ENCODE measurements around the gene SUPV3L1. TPM values are rescaled to one million over a fixed set of nuclear protein-coding genes. Genes with fewer than 3 reads are reported as not detected.
"Not testable (repeated sequence)": the region's sequence is repeated elsewhere in the genome, so short reads cannot be mapped to it uniquely, and the experiment has no call there.

SUPV3L1 gene
- 39.1 and 47.8 TPM in 2 replicates for total RNA-seq (2022)
- Bru-seq, nascent RNA: percentile 87 among the genes with signal in this experiment
- BruChase-seq, experiment 1, labeled RNA remaining after a 6-hour chase: percentile 79 among the genes with signal in this experiment
- BruChase-seq, experiment 2, labeled RNA remaining after a 2-hour chase: percentile 87 among the genes with signal in this experiment
- long read RNA-seq, transcript SUPV3L1-201 (15 exons, 2,484 nt): major isoform, 35 of 44 reads
- long read RNA-seq, partial matches to known transcripts: 0 of 44 reads
- long read RNA-seq, other reads (novel, unspliced or antisense): 6 of 44 reads

DNA sequence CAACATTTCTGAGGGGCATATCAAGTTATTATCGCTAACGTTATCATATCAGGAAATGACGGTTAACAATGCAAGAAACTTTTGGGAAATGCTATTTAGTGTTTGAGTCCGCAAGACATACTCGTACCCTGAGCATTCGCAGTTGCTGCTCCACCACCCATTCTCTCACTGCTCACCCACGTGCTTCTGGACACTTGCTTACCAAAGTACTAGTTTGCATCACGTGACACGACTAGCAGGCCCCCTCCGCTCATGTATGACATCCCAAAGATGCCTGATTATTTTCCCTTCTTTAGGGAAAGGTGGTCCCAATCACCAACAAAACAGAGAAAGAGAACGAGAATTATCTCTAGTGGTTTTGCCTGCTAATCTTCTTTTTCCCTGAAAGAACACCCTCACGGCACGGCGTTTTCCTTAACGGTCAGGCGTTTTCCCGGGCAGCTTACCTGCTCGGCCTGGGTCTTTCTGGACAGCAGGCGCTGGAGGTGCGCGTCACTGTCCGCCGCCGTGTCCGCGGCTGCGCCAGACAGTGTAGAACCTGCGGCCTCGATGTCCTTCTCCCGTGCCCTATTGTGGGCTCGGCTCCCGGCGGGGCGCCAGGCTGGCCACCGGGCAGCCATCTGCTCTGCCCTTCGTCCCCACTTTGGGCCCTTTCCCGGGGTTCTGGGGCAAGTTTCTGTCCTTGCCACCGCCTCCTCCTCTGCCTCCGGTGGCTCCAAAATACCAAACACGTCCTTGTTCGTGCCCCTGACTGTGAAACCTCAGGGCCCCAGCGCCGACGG lies at the start of gene SUPV3L1:
Gene SUPV3L1 (plus strand): TSS at position 492 of the 782 bp plus-strand sequence. CDS start 58 bp downstream, at position 550.
- peak within 1 kb of the TSS; percentile 99 for H3K4me3 Mint-ChIP-seq (ENCODE audit: low read depth, unreplicated experiment)
- CTCF ChIA-PET: interaction anchor here (0.9 to 1.0 kb wide), 2 partner anchors 37 to 62 kb away, joined by 3 to 11 read pairs; no protein-coding TSS in a partner anchor
- BruUV-seq (replicated peaks): no TSS peak
- H3K36me3 Mint-ChIP-seq (ENCODE audit: insufficient read depth, unreplicated experiment): peaks cover 25% of the 10 kb centered on the region
- TF ChIP-seq, protein P1, sequence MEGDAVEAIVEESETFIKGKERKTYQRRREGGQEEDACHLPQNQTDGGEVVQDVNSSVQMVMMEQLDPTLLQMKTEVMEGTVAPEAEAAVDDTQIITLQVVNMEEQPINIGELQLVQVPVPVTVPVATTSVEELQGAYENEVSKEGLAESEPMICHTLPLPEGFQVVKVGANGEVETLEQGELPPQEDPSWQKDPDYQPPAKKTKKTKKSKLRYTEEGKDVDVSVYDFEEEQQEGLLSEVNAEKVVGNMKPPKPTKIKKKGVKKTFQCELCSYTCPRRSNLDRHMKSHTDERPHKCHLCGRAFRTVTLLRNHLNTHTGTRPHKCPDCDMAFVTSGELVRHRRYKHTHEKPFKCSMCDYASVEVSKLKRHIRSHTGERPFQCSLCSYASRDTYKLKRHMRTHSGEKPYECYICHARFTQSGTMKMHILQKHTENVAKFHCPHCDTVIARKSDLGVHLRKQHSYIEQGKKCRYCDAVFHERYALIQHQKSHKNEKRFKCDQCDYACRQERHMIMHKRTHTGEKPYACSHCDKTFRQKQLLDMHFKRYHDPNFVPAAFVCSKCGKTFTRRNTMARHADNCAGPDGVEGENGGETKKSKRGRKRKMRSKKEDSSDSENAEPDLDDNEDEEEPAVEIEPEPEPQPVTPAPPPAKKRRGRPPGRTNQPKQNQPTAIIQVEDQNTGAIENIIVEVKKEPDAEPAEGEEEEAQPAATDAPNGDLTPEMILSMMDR (IDR thresholded peaks at IDR 0.05; ENCODE audit: unreplicated experiment): no peak
- intact Hi-C loops (cut with micrococcal nuclease; ENCODE audit: unreplicated experiment): loop anchor here (1.0 kb wide), 1 partner anchor 40 kb away; the partner anchor contains the start of gene HKDC1
- H3K27me3 Mint-ChIP-seq (ENCODE audit: unreplicated experiment): no peaks in the 10 kb centered on the region
- H3K27ac Mint-ChIP-seq (ENCODE audit: unreplicated experiment): peak within 1 kb of the TSS; percentile 100
- H3K9me3 Mint-ChIP-seq (ENCODE audit: low read depth, unreplicated experiment): no peaks in the 10 kb centered on the region
- DNase-seq: peak; percentile 91
- peaks cover 32% of the 10 kb centered on the region for H3K4me1 Mint-ChIP-seq (ENCODE audit: low read depth, unreplicated experiment)

DNA sequence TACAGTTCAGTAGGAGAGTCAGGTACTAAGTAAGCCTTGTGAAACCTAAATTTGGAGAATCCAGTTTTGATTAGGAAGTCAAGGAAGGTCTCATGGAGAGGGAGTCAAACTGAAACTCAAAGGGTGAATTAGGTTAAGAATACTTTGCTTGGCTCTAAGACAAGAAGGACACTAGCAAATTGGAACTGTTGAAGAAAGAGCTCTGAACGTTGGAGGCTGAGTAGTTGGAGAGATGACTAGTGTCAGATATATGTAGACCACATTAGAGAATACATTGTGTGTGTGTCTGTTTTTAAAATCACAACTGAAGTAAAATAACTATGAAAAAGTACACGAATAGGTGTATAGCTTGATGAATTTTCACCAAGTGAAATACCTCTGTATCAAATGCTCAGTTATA lies 49.8 kb upstream of the SUPV3L1 start:
- Mint-ChIP-seq H3K4me1 (ENCODE audit: low read depth, unreplicated experiment) (peaks cover 8% of the 10 kb centered on the region), H3K36me3 (ENCODE audit: insufficient read depth, unreplicated experiment) (peaks cover 26% of the 10 kb centered on the region), H3K9me3 (ENCODE audit: low read depth, unreplicated experiment) (no peaks in the 10 kb centered on the region), H3K27me3 (ENCODE audit: unreplicated experiment) (no peaks in the 10 kb centered on the region), H3K4me3 (ENCODE audit: low read depth, unreplicated experiment) (no peak overlapping the region), H3K27ac (ENCODE audit: unreplicated experiment) (no peak overlapping the region)
- DNase-seq: no peak
- TF ChIP-seq, protein P1 (IDR thresholded peaks at IDR 0.05; ENCODE audit: unreplicated experiment): no peak
- intact Hi-C loops (cut with micrococcal nuclease; ENCODE audit: unreplicated experiment): no loop called here
- BruUV-seq (replicated peaks): no TSS peak
- CTCF ChIA-PET: no interaction called here

GRCh38 chr10:69139961-69140360 lies 40.1 kb upstream of the SUPV3L1 start:
- H3K9me3 Mint-ChIP-seq (ENCODE audit: low read depth, unreplicated experiment): no peaks in the 10 kb centered on the region
- intact Hi-C loops (cut with micrococcal nuclease; ENCODE audit: unreplicated experiment): no loop called here
- H3K4me3 Mint-ChIP-seq (ENCODE audit: low read depth, unreplicated experiment): no peak overlapping the region
- DNase-seq: no peak
- no TSS peak for BruUV-seq (replicated peaks)
- no peak overlapping the region for H3K27ac Mint-ChIP-seq (ENCODE audit: unreplicated experiment)
- CTCF ChIA-PET: interaction anchor here (0.6 to 0.7 kb wide), 2 partner anchors 80 to 212 kb away, joined by 3 read pairs; no protein-coding TSS in a partner anchor
- no peaks in the 10 kb centered on the region for H3K4me1 Mint-ChIP-seq (ENCODE audit: low read depth, unreplicated experiment)
- peaks cover 4% of the 10 kb centered on the region for H3K36me3 Mint-ChIP-seq (ENCODE audit: insufficient read depth, unreplicated experiment)
- H3K27me3 Mint-ChIP-seq (ENCODE audit: unreplicated experiment): no peaks in the 10 kb centered on the region
- TF ChIP-seq, protein P1 (IDR thresholded peaks at IDR 0.05; ENCODE audit: unreplicated experiment): no peak

DNA sequence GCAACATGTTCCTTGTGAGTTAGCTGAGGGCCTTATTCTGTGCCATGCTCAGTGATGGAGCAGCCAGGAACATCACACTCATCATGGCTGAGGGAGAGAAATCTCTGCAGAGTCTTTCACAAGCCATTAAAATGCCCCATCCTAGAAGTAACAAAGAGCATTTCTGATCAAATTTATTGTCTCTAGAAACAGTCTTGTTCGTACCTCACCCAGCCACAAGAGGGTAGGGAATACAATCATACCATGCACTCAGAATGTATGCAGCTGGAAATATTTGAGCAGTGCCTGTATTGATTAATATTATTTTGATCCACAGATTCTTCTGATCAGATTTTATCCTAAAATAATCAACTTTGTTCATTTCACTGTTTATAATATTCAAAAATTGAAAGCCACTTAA lies 38.7 kb upstream of the SUPV3L1 start:
- intact Hi-C loops (cut with micrococcal nuclease; ENCODE audit: unreplicated experiment): no loop called here
- Mint-ChIP-seq H3K4me1 (ENCODE audit: low read depth, unreplicated experiment) (no peaks in the 10 kb centered on the region), H3K27ac (ENCODE audit: unreplicated experiment) (no peak overlapping the region), H3K9me3 (ENCODE audit: low read depth, unreplicated experiment) (no peaks in the 10 kb centered on the region), H3K36me3 (ENCODE audit: insufficient read depth, unreplicated experiment) (peaks cover 5% of the 10 kb centered on the region), H3K4me3 (ENCODE audit: low read depth, unreplicated experiment) (no peak overlapping the region), H3K27me3 (ENCODE audit: unreplicated experiment) (no peaks in the 10 kb centered on the region)
- CTCF ChIA-PET: no interaction called here
- TF ChIP-seq, protein P1 (IDR thresholded peaks at IDR 0.05; ENCODE audit: unreplicated experiment): no peak
- no TSS peak for BruUV-seq (replicated peaks)
- DNase-seq: no peak

DNA sequence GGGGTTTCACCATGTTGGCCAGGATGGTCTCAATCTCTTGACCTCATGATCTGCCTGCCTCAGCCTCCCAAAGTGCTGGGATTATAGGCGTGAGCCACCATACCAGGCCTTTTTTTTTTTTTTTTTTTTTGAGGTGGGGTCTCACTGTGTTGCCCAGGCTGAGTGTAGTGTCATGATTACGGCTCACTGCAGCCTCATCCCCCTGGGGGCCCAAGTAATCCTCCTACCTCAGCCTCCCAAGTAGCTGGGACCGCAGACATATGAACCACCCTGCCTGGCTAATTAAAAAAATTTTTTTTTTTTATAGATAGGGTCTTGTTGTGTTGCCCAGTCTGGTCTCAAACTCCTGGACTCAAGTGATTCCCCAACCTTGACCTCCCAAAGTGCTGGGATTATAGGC lies 38.0 kb upstream of the SUPV3L1 start:
- DNase-seq; H3K36me3 Mint-ChIP-seq (ENCODE audit: insufficient read depth, unreplicated experiment); H3K4me3 Mint-ChIP-seq (ENCODE audit: low read depth, unreplicated experiment); H3K27ac Mint-ChIP-seq (ENCODE audit: unreplicated experiment); H3K27me3 Mint-ChIP-seq (ENCODE audit: unreplicated experiment); H3K4me1 Mint-ChIP-seq (ENCODE audit: low read depth, unreplicated experiment); H3K9me3 Mint-ChIP-seq (ENCODE audit: low read depth, unreplicated experiment); BruUV-seq (replicated peaks); intact Hi-C loops (cut with micrococcal nuclease; ENCODE audit: unreplicated experiment): not testable (repeated sequence)
- CTCF ChIA-PET: interaction anchor here (0.6 kb wide), 1 partner anchor 265 kb away, joined by 3 read pairs; no protein-coding TSS in a partner anchor

Data from Calu3 (cell line).